PFSK-1 (cell line): ENCODE results near the gene FYB1.

Source experiments
- FOXP2 ChIP-seq: optimal IDR thresholded peaks from 2 replicates; pipeline ENCODE3; 2011; ENCODE audit warnings: borderline replicate concordance, control low read depth, inconsistent platforms; ENCODE audit not compliant: insufficient read depth; ENCODE audit errors: extremely low read length, extremely low read depth
- POLR2AphosphoS5 ChIP-seq: IDR thresholded peaks from 2 replicates; pipeline ENCODE4 v1.6.1; 2012; ENCODE audit warnings: low read depth, mild to moderate bottlenecking, control low read depth, low read length, moderate library complexity
- REST ChIP-seq, 2 experiments: IDR thresholded peaks; 2 replicates each; pipeline versions ENCODE4 v1.6.1 to v1.8.0; 2011 to 2012; ENCODE audit warnings: low read depth in 2 of 2, low read length in 2 of 2, control low read depth in 1 of 2, inconsistent platforms in 1 of 2, mild to moderate bottlenecking in 1 of 2, moderate library complexity in 1 of 2; ENCODE audit not compliant: insufficient read depth in 1 of 2
- SIN3A ChIP-seq: IDR thresholded peaks from 2 replicates; pipeline ENCODE4 v1.6.1; 2012; ENCODE audit warnings: mild to moderate bottlenecking, low read length, moderate library complexity, borderline replicate concordance; ENCODE audit not compliant: insufficient read depth
- TAF1 ChIP-seq: IDR thresholded peaks from 2 replicates; pipeline ENCODE4 v1.6.1; 2012; ENCODE audit warnings: low read length, control low read depth, borderline replicate concordance; ENCODE audit not compliant: insufficient read depth

FYB1 gene

GRCh38 chr5:39236718-39237117, 17.4 kb upstream of the FYB1 start:
- TF ChIP-seq SIN3A (no peak), POLR2AphosphoS5 (no peak), TAF1 (no peak), REST (IDR thresholded peaks at IDR 0.05; ENCODE audit: insufficient read depth in 1 of 2, low read depth in 2 of 2, low read length in 2 of 2) (no peak), FOXP2 (no peak)

GRCh38 chr5:39235648-39236047, 16.3 kb upstream of the FYB1 start:
- TF ChIP-seq POLR2AphosphoS5 = no peak
- TF ChIP-seq FOXP2 = no peak
- no peak for TF ChIP-seq SIN3A
- TF ChIP-seq TAF1 = no peak

GRCh38 chr5:39233783-39234182, 14.4 kb upstream of the FYB1 start:
- no peak for TF ChIP-seq POLR2AphosphoS5

- TF ChIP-seq TAF1 (no peak), POLR2AphosphoS5 (no peak), SIN3A (no peak), REST (IDR thresholded peaks at IDR 0.05; ENCODE audit: insufficient read depth in 1 of 2, low read depth in 2 of 2, low read length in 2 of 2) (no peak), FOXP2 (no peak)
These were observed 12.6 kb upstream of the FYB1 start for GRCh38 chr5:39231705-39232525.

DNA sequence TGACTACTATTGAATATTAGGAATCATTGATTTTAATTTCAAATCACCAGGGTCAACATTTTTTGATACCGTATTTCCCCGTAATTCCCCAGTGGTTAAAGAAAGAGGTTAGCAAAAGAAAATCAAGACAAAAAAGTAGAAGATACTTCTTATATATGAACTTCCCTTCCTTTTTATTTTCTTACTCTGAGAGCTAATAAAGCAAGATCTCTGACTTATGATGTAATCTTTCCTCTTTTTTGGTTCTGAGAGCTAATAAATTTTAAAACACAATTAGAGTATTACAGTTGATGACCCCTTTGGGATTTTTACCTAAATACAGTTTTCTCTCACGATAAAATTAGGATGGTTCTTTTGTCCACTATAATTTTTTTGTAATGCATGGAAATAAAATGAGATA, 9.2 kb upstream of the FYB1 start:
- TF ChIP-seq SIN3A = no peak
- no peak for TF ChIP-seq POLR2AphosphoS5
- TF ChIP-seq FOXP2 = no peak
- TF ChIP-seq TAF1 = no peak
- no peak for TF ChIP-seq REST (IDR thresholded peaks at IDR 0.05; ENCODE audit: insufficient read depth in 1 of 2, low read depth in 2 of 2, low read length in 2 of 2)

DNA sequence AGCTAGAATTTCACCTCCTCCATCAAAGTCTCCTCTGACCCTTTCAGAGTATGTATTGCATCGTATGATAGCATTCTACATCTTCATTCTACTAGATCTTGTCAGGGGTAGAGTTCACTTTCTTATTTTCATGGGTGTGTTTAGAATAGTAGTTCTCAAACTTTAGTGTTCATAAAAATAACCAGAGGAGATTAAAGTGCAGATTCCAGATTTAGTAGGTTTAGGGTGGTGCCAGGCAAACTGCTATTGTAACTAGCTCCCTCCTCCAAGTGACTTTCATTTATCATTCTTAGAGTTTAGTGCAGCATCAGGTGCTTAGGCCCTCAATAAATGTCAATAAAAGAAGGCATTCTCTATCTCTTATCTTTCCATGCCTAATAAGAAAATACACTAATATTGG, 7.2 kb upstream of the FYB1 start:
- TF ChIP-seq REST (IDR thresholded peaks at IDR 0.05; ENCODE audit: insufficient read depth in 1 of 2, low read depth in 2 of 2, low read length in 2 of 2) (no peak), SIN3A (no peak), POLR2AphosphoS5 (no peak), FOXP2 (no peak), TAF1 (no peak)
